ENCODE results near the gene TSPAN2.

- TF ChIP-seq RAD21 (IDR thresholded peaks at IDR 0.05; ENCODE audit: low read depth) (no peak), CEBPB (IDR thresholded peaks at IDR 0.05) (no peak), TAF1 (IDR thresholded peaks at IDR 0.05; ENCODE audit: low read depth) (no peak), MAX (IDR thresholded peaks at IDR 0.05) (no peak), REST (IDR thresholded peaks at IDR 0.05; ENCODE audit: low read depth) (no peak), TCF12 (IDR thresholded peaks at IDR 0.05; ENCODE audit: low read depth) (no peak), USF1 (IDR thresholded peaks at IDR 0.05) (no peak), EP300 (IDR thresholded peaks at IDR 0.05; ENCODE audit: borderline replicate concordance) (no peak), CREB1 (IDR thresholded peaks at IDR 0.05; ENCODE audit: low read depth) (no peak), ZBTB7A (IDR thresholded peaks at IDR 0.05; ENCODE audit: low read depth) (no peak), EGR1 (IDR thresholded peaks at IDR 0.05) (no peak), NFIC (IDR thresholded peaks at IDR 0.05) (no peak), TEAD4 (IDR thresholded peaks at IDR 0.05) (no peak)
Measured at GRCh38 chr1:115059316-115059715, 30.0 kb downstream of the TSPAN2 start.
